Osteocyte (in vitro differentiated cells): Measurements from ENCODE around the gene JAK2. TPM values are rescaled to one million over a fixed set of nuclear protein-coding genes. Genes with fewer than 3 reads are reported as not detected.

Experiments
- DNase-seq: peaks from one replicate; pipeline ENCODE4 v3.0.0; 2021; ENCODE audit warnings: mixed read lengths; ENCODE audit not compliant: unreplicated experiment; ENCODE audit errors: extremely low spot score
- H3K27ac Mint-ChIP-seq: one replicate; pipeline ENCODE4 v1.8.0; 2021; ENCODE audit warnings: mild to moderate bottlenecking, mixed read lengths; ENCODE audit not compliant: unreplicated experiment
- H3K27me3 Mint-ChIP-seq: one replicate; pipeline ENCODE4 v1.8.0; 2021; ENCODE audit warnings: mixed read lengths; ENCODE audit not compliant: unreplicated experiment
- H3K36me3 Mint-ChIP-seq: one replicate; pipeline ENCODE4 v1.8.0; 2021; ENCODE audit warnings: mixed read lengths; ENCODE audit not compliant: unreplicated experiment
- H3K4me1 Mint-ChIP-seq: one replicate; pipeline ENCODE4 v1.8.0; 2021; ENCODE audit warnings: mixed read lengths; ENCODE audit not compliant: unreplicated experiment
- H3K4me3 Mint-ChIP-seq: one replicate; pipeline ENCODE4 v1.8.0; 2021; ENCODE audit warnings: mild to moderate bottlenecking, moderate library complexity, mixed read lengths; ENCODE audit not compliant: unreplicated experiment
- H3K9me3 Mint-ChIP-seq: one replicate; pipeline ENCODE4 v1.8.0; 2021; ENCODE audit warnings: mixed read lengths; ENCODE audit not compliant: unreplicated experiment
- CTCF ChIP-seq: fragments of 200-600 bp; sonication (generic); IDR thresholded peaks from 2 replicates; pipeline ENCODE4 v1.5.0; 2021; ENCODE audit warnings: antibody characterized with exemption, mild to moderate bottlenecking, moderate library complexity
- total RNA-seq: library from RNA; stranded (reverse); gene quantifications from 2 replicates; pipeline ENCODE4 v1.2.1, GENCODE V29; 2021

Gene JAK2
- total RNA-seq, 1 donor from 2014 or later, result 24.6 TPM

GRCh38 chr9:4980086-4980727 is 4.9 kb upstream of the JAK2 start:
- TF ChIP-seq CTCF, result no peak
- Mint-ChIP-seq H3K27me3 (no peaks in the 10 kb centered on the region), H3K27ac (peak overlapping the region; percentile 41), H3K4me3 (no peak overlapping the region), H3K9me3 (no peaks in the 10 kb centered on the region), H3K36me3 (no peaks in the 10 kb centered on the region), H3K4me1 (peaks cover 36% of the 10 kb centered on the region)
- DNase-seq, result no peak

- Mint-ChIP-seq H3K4me3 (peak overlapping the region; percentile 88), H3K9me3 (no peaks in the 10 kb centered on the region), H3K4me1 (peaks cover 48% of the 10 kb centered on the region), H3K27ac (no peak overlapping the region), H3K27me3 (no peaks in the 10 kb centered on the region), H3K36me3 (peaks cover 2% of the 10 kb centered on the region)
- no peak for TF ChIP-seq CTCF
- no peak for DNase-seq
Observed at GRCh38 chr9:4982721-4983482, 2.2 kb upstream of the JAK2 start.

GRCh38 chr9:4983601-4984165 is 1.4 kb upstream of the JAK2 start:
- Mint-ChIP-seq H3K27ac (peak overlapping the region; percentile 99), H3K4me3 (peak overlapping the region; percentile 88), H3K27me3 (no peaks in the 10 kb centered on the region), H3K4me1 (peaks cover 48% of the 10 kb centered on the region), H3K36me3 (peaks cover 2% of the 10 kb centered on the region), H3K9me3 (no peaks in the 10 kb centered on the region)
- no peak for TF ChIP-seq CTCF
- DNase-seq, result no peak

GRCh38 chr9:4984171-4984620 is 876 bp upstream of the JAK2 start:
- TF ChIP-seq CTCF, result no peak
- Mint-ChIP-seq H3K4me1 (peaks cover 45% of the 10 kb centered on the region), H3K36me3 (peaks cover 2% of the 10 kb centered on the region), H3K27me3 (no peaks in the 10 kb centered on the region), H3K4me3 (peak overlapping the region; percentile 88), H3K9me3 (no peaks in the 10 kb centered on the region), H3K27ac (peak overlapping the region; percentile 99)
- no peak for DNase-seq
